GM21786 (cell line): ENCODE data around the gene BTN1A1.

Source experiments
- ATAC-seq: cut with Tn5 transposase; IDR thresholded peaks from one replicate; pipeline ENCODE4 v1.9.1; 2021; ENCODE audit not compliant: unreplicated experiment

The BTN1A1 gene

GRCh38 chr6:26475823-26476729 lies 24.0 kb upstream of the BTN1A1 start:
- ATAC-seq: no peak

DNA sequence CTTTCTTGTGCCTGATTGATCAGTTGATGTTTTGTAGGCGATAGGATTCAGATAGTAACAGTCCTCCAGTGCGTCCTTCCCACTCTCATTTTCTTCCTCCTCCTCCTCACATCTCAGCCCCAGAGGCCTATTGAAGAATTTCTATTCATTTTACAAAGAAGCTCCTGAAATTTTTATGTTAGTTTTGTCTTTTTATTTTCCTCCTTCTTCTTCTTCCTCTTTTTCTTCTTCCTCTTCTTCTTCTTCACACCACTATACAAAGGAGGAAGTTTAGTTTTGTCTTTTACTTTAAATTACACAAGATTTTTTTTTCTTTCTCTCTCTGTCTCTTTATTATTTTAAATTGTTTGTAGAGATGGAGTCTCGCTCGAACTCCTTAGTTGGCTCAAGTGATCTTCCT lies 23.2 kb upstream of the BTN1A1 start:
- no peak for ATAC-seq

DNA sequence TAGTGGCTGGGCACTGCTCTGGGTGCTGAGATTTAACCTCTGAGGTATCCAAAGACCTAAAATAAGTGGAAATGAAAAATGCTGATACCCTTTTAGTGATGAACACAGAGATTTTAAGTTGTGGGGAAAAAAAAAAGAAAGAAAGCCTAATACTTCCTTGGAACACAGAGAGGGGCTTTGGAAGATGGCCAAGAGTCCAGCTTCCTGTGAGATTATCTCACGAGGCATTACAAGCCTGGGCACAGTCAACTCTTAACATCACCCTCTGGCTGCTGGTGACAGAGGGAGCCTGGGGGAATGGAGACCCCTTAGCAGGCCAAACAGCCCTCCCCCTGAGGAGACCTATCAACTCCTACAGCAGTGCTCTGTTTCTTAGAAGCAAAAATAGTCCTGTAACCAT lies 22.7 kb upstream of the BTN1A1 start:
- no peak for ATAC-seq

- ATAC-seq: no peak
These were observed 21.8 kb upstream of the BTN1A1 start for GRCh38 chr6:26478100-26478984.

GRCh38 chr6:26478985-26479278 lies 21.2 kb upstream of the BTN1A1 start:
- ATAC-seq: no peak

GRCh38 chr6:26482338-26482737 lies 17.8 kb upstream of the BTN1A1 start:
- ATAC-seq: no peak

GRCh38 chr6:26483727-26484126 lies 16.4 kb upstream of the BTN1A1 start:
- no peak for ATAC-seq

GRCh38 chr6:26484161-26484560 lies 15.9 kb upstream of the BTN1A1 start:
- ATAC-seq: no peak

- ATAC-seq: no peak
These were observed 14.9 kb upstream of the BTN1A1 start for GRCh38 chr6:26485112-26485780.

DNA sequence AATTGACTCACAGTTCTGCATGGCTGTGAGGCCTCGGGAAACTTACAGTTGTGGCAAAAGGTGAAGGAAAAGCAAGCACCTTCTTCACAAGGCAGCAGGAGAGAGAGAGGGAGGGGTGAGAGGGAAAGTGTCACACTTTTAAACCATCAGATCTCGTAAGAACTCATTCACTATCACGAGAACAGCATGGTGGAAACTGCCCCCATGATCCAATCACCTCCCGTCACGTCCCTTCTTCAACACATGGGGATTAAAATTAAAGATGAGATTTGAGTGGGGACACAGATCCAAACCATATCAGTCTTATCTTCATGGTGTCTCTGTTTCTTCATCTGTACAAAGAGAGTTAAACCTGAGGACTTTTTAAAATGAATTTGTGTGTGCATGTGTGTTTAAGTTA lies 13.7 kb upstream of the BTN1A1 start:
- ATAC-seq: no peak

DNA sequence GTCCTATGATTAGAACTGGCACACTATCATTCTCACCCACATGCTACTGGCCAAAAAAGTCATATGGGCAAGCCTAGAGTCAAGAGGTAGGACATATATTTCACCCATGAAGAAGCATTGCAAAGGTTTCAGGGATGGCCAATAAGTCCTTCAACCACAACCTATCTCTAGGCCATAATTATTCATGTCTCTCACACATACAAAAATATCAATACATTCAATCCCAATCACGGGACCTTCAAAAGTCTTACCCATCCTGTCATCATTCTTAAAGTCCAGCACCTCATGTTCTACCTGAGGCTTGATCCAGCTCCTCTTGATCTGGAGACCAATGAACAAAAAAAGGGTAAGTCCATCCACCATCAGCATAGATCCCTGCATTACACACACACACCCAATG lies 12.6 kb upstream of the BTN1A1 start:
- no peak for ATAC-seq

GRCh38 chr6:26489996-26490964 lies 9.8 kb upstream of the BTN1A1 start:
- no peak for ATAC-seq

GRCh38 chr6:26491604-26492003 lies 8.5 kb upstream of the BTN1A1 start:
- ATAC-seq: no peak

- peak; percentile 64 for ATAC-seq
These were observed 6.8 kb upstream of the BTN1A1 start for GRCh38 chr6:26493258-26493657.

- no peak for ATAC-seq
These were observed 6.0 kb upstream of the BTN1A1 start for GRCh38 chr6:26494117-26494516.

- ATAC-seq: no peak
These were observed 4.8 kb upstream of the BTN1A1 start for GRCh38 chr6:26495281-26495680.

DNA sequence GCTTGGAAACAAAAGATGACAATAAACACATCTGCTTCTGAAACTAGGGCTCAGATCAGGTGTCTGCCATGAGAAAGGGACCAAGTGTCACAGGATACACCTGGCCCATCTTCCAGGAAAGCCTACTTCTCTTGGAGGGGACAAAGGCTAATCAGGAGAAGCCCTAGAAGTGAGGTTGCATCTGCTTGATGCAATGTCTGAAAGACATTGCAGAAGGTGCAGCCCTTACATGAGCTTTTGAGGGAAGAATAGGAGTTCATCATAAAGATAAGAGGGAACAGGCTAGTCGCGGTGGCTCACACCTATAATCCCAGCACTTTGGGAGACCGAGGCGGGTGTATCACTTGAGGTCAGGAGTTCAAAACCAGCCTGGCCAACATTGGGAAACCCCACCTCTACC lies 2.5 kb upstream of the BTN1A1 start:
- ATAC-seq: no peak

- no peak for ATAC-seq
These were observed 1.4 kb downstream of the BTN1A1 start for GRCh38 chr6:26501482-26501986.

DNA sequence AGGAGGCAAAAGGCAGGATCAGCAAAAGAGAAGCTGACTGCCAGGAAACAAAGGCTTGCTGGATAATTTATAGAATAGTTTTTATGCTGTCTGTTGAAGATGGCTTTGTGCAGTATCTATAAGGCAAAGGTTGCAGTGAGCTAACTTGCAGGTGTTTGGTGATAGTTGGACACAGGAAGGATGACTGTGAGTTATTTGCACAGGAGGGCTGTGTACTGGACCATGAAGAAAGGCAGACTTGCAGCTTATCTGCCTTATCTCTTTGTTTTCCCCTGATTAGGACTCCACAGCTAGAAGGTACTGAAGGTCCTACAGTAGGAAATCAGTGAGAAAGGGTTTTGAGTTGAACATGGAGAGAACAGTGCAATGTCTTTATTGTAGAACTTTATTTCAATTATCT lies 2.1 kb downstream of the BTN1A1 start:
- ATAC-seq: no peak

GRCh38 chr6:26502626-26503025 lies 2.5 kb downstream of the BTN1A1 start:
- no peak for ATAC-seq
